Mesendoderm (in vitro differentiated cells): ENCODE results near the gene RBP3. TPM values are rescaled to one million over a fixed set of nuclear protein-coding genes. Genes with fewer than 3 reads are reported as not detected.
A peak's percentile ranks its signal among the peaks of the same experiment; 100 is the strongest.

Source experiments
- DNase-seq: peaks from one replicate; pipeline ENCODE4 v3.0.0; 2013
- H2AK5ac ChIP-seq: 2 replicates; pipeline ENCODE4 v1.6.1; 2013; ENCODE audit warnings: low read length, inconsistent platforms
- H2BK120ac ChIP-seq: 2 replicates; pipeline ENCODE4 v1.6.1; 2013; ENCODE audit warnings: low read depth, mild to moderate bottlenecking, low read length, moderate library complexity, mixed read lengths
- H2BK15ac ChIP-seq: replicated peaks from 2 replicates; pipeline ENCODE4 v1.6.1; 2013; ENCODE audit warnings: low read depth, mild to moderate bottlenecking, moderate library complexity
- H2BK5ac ChIP-seq: 2 replicates; pipeline ENCODE4 v1.6.1; 2013; ENCODE audit warnings: low read length, inconsistent platforms
- H3K18ac ChIP-seq: 2 replicates; pipeline ENCODE4 v1.6.1; 2013; ENCODE audit warnings: mild to moderate bottlenecking, low read length, mixed read lengths
- H3K23ac ChIP-seq: one replicate; pipeline ENCODE4 v1.6.1; 2013; ENCODE audit warnings: low read length
- H3K27ac ChIP-seq: 2 replicates; pipeline ENCODE4 v1.5.1; 2013; ENCODE audit warnings: low read depth, mild to moderate bottlenecking, inconsistent platforms, low read length, moderate library complexity
- H3K27me3 ChIP-seq: 2 replicates; pipeline ENCODE4 v1.6.1; 2013; ENCODE audit warnings: low read length, control low read depth, mild to moderate bottlenecking, inconsistent platforms; ENCODE audit not compliant: insufficient read depth, poor library complexity
- H3K36me3 ChIP-seq: 2 replicates; pipeline ENCODE4 v1.6.1; 2013; ENCODE audit warnings: low read length, inconsistent platforms; ENCODE audit not compliant: control insufficient read depth, insufficient read depth
- H3K4ac ChIP-seq: one replicate; pipeline ENCODE4 v1.6.1; 2013; ENCODE audit warnings: low read depth, mild to moderate bottlenecking, low read length, moderate library complexity
- H3K4me1 ChIP-seq: 2 replicates; pipeline ENCODE4 v1.6.1; 2013; ENCODE audit warnings: low read depth, low read length, inconsistent platforms; ENCODE audit not compliant: control insufficient read depth
- H3K4me2 ChIP-seq: 2 replicates; pipeline ENCODE4 v1.6.1; 2013; ENCODE audit warnings: low read length
- H3K4me3 ChIP-seq: 2 replicates; pipeline ENCODE4 v1.5.1; 2013; ENCODE audit warnings: mild to moderate bottlenecking, low read length
- H3K56ac ChIP-seq: one replicate; pipeline ENCODE4 v1.6.1; 2013; ENCODE audit warnings: low read length
- H3K79me1 ChIP-seq: 2 replicates; pipeline ENCODE4 v1.6.1; 2013; ENCODE audit warnings: low read length, inconsistent platforms
- H3K79me2 ChIP-seq: 2 replicates; pipeline ENCODE4 v1.6.1; 2013; ENCODE audit warnings: mild to moderate bottlenecking, low read length; ENCODE audit not compliant: control insufficient read depth, insufficient read depth
- H3K9ac ChIP-seq: 2 replicates; pipeline ENCODE4 v1.6.1; 2013; ENCODE audit warnings: low read length, inconsistent platforms
- H4K5ac ChIP-seq: one replicate; pipeline ENCODE4 v1.6.1; 2013; ENCODE audit warnings: low read length
- H4K8ac ChIP-seq: one replicate; pipeline ENCODE4 v1.6.1; 2013; ENCODE audit warnings: low read depth, mild to moderate bottlenecking, control low read depth, low read length, moderate library complexity
- WGBS: extraction: QIAGEN DNeasy Blood & Tissue Kit; methylation state at CpG from one replicate; pipeline ENCODE4 v1.1.7; 2013; ENCODE audit warnings: low lambda C conversion rate, missing lambda C conversion rate; ENCODE audit not compliant: insufficient coverage; ENCODE audit errors: extremely low coverage; 5-methylcytosine and 5-hydroxymethylcytosine counted together
- polyA plus RNA-seq, 2 experiments: library from polyadenylated mRNA; stranded (reverse); fragments of 200-250 nt; gene quantifications; one replicate each; pipeline ENCODE4 v1.2.3, GENCODE V29; 2013

The RBP3 gene
- polyA plus RNA-seq (2013, experiment 1 of 2): not detected
- polyA plus RNA-seq (2013, experiment 2 of 2): not detected

DNA sequence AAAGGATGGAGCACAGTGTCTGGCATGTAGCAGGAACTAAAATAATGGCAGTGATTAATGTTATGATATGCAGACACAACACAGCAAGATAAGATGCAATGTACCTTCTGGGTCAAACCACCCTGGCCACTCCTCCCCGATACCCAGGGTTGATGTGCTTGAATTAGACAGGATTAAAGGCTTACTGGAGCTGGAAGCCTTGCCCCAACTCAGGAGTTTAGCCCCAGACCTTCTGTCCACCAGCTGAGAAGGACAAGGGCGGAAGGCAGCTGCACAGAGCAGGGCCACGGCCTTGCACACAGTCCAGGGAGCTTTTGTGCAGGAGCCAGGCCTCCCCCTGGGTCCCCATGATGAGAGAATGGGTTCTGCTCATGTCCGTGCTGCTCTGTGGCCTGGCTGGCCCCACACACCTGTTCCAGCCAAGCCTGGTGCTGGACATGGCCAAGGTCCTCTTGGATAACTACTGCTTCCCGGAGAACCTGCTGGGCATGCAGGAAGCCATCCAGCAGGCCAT lies at the start of gene RBP3:
Gene RBP3, plus strand, starts transcription at position 226 of the 514 bp plus-strand sequence. Its CDS starts 122 bp downstream, at position 348.
- H3K23ac ChIP-seq: no peak within 1 kb of the TSS
- no peak for DNase-seq
- no peaks in the 10 kb centered on the region for H3K4me1 ChIP-seq
- no peak within 1 kb of the TSS for H4K5ac ChIP-seq
- H2BK120ac ChIP-seq: no peak within 1 kb of the TSS
- no peak within 1 kb of the TSS for H3K4me3 ChIP-seq
- H4K8ac ChIP-seq: no peak within 1 kb of the TSS
- WGBS: no CpG with 5 or more reads among the region's 5 CpGs
- H3K56ac ChIP-seq: no peak within 1 kb of the TSS
- H3K79me1 ChIP-seq: no peaks in the 10 kb centered on the region
- no peak within 1 kb of the TSS for H2BK15ac ChIP-seq
- no peak within 1 kb of the TSS for H2AK5ac ChIP-seq
- no peaks in the 10 kb centered on the region for H3K36me3 ChIP-seq
- H3K4ac ChIP-seq: no peak within 1 kb of the TSS
- H3K9ac ChIP-seq: no peak within 1 kb of the TSS
- H3K27me3 ChIP-seq: no peaks in the 10 kb centered on the region
- H3K79me2 ChIP-seq: no peaks in the 10 kb centered on the region
- no peak within 1 kb of the TSS for H3K18ac ChIP-seq
- no peak within 1 kb of the TSS for H2BK5ac ChIP-seq
- no peak within 1 kb of the TSS for H3K4me2 ChIP-seq
- no peak within 1 kb of the TSS for H3K27ac ChIP-seq

DNA sequence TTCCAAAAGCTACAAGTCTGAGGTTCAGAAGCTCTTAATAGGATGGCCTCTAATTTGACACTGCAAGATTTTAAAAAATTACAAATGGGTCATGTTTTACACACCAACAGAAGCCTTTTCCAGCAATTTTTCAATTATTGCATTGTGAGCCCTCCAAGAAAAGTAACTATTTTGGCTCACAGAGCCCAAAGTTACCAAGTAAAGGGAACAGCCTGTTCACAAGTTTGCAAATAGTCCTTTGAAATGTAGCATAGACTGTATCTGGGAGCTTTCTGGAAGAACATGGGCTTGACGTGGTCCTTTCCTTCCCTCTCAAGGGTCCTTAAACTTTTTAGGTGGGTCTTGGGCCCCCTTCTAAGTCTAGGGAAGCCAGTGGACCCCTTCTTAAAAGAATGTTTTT lies 49.4 kb upstream of the RBP3 start:
- no peak overlapping the region for H3K4me2 ChIP-seq
- peaks cover 12% of the 10 kb centered on the region for H3K27me3 ChIP-seq
- no peaks in the 10 kb centered on the region for H3K79me1 ChIP-seq

DNA sequence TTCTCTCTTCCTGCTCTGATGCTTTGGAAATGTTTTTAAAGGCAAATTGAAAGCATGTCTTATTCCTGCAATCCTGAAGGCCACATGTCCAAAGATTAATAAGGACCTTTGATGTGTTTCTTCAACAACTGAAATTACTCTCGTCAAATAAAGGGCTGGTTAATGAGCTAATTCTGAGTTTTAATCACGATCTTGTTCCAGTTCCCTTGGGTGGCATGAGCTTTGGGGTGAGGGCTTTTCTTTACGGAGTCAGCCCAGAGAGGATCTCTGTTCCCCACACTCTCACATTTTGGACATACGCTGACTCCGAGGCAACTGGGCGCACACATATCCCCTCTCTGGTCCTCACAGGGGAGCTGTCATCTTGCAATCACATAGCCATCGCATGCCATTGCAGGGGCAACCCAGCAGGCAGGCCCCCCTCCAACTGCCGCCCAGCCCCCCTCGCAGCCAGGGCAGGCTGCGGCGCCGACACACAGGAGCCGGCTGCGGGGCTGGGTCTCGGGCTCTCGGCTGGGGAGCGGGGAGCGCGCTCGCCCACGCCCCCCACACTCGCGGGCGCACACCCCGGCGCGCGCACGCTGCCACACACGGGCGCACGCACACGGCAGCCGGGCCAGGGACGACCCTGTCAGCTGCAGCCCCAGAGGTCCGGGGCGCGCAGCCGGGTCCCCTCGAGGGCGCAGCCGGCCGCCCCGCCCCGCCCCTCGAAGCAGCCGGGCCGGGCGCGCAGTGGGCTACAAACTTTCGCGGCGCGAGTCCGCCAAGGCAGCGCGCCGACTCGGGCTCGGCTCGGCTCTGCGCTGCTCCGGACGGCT lies 48.3 kb upstream of the RBP3 start, which contains the start of gene GDF10:
Gene GDF10, plus strand, starts transcription at position 587 of the 818 bp plus-strand sequence. CDS start 455 bp downstream, outside the sequence.
- no peak within 1 kb of the TSS for H2BK5ac ChIP-seq
- H3K4ac ChIP-seq: no peak within 1 kb of the TSS
- H3K56ac ChIP-seq: peak within 1 kb of the TSS; percentile 51
- H2BK120ac ChIP-seq: no peak within 1 kb of the TSS
- H3K36me3 ChIP-seq: no peaks in the 10 kb centered on the region
- H3K4me2 ChIP-seq: peak within 1 kb of the TSS; percentile 60
- no peak within 1 kb of the TSS for H2AK5ac ChIP-seq
- peak within 1 kb of the TSS; percentile 26 for H3K9ac ChIP-seq
- WGBS: no CpG with 5 or more reads among the region's 64 CpGs
- DNase-seq: no peak
- peaks cover 12% of the 10 kb centered on the region for H3K27me3 ChIP-seq
- H3K18ac ChIP-seq: no peak within 1 kb of the TSS
- H3K79me2 ChIP-seq: no peaks in the 10 kb centered on the region
- H3K4me3 ChIP-seq: peak within 1 kb of the TSS; percentile 10
- no peak within 1 kb of the TSS for H3K23ac ChIP-seq
- H2BK15ac ChIP-seq: no peak within 1 kb of the TSS
- H4K8ac ChIP-seq: no peak within 1 kb of the TSS
- H3K27ac ChIP-seq: no peak within 1 kb of the TSS
- H3K79me1 ChIP-seq: no peaks in the 10 kb centered on the region
- H3K4me1 ChIP-seq: no peaks in the 10 kb centered on the region
- no peak within 1 kb of the TSS for H4K5ac ChIP-seq

More for the DNA sequence above, 49.4 kb upstream of the RBP3 start:
- DNase-seq: no peak
- Histone ChIP-seq H4K5ac (no peak overlapping the region), H3K79me2 (no peaks in the 10 kb centered on the region), H3K4ac (no peak overlapping the region), H3K23ac (no peak overlapping the region), H3K9ac (no peak overlapping the region), H2BK120ac (no peak overlapping the region), H4K8ac (no peak overlapping the region), H3K27ac (no peak overlapping the region), H3K56ac (no peak overlapping the region), H3K36me3 (no peaks in the 10 kb centered on the region), H2BK15ac (no peak overlapping the region), H2BK5ac (no peak overlapping the region), H3K4me3 (no peak overlapping the region), H2AK5ac (no peak overlapping the region), H3K4me1 (no peaks in the 10 kb centered on the region), H3K18ac (no peak overlapping the region)
- WGBS: no CpG with 5 or more reads among the region's 1 CpG

DNA sequence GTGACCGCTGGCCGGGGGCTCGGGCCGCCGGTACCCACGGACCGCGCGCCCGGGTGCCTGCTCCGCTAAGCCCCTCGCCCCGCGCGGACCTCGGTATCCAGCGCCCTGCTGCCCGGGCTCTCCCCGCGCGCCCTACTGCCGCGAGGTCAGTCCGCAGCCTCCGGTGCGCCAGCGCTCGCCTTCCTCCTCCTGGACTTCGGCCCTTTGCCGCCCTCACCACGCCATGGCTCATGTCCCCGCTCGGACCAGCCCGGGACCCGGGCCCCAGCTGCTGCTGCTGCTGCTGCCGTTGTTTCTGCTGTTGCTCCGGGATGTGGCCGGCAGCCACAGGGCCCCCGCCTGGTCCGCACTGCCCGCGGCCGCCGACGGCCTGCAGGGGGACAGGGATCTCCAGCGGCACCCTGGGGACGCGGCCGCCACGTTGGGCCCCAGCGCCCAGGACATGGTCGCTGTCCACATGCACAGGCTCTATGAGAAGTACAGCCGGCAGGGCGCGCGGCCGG lies 47.7 kb upstream of the RBP3 start:
- H3K4me1 ChIP-seq: no peaks in the 10 kb centered on the region
- no CpG with 5 or more reads among the region's 57 CpGs for WGBS
- no peak overlapping the region for H3K18ac ChIP-seq
- H3K23ac ChIP-seq: no peak overlapping the region
- H3K27ac ChIP-seq: no peak overlapping the region
- H2AK5ac ChIP-seq: no peak overlapping the region
- H4K5ac ChIP-seq: no peak overlapping the region
- H3K36me3 ChIP-seq: no peaks in the 10 kb centered on the region
- H3K4me2 ChIP-seq: peak overlapping the region; percentile 60
- H3K56ac ChIP-seq: peak overlapping the region; percentile 51
- no peaks in the 10 kb centered on the region for H3K79me2 ChIP-seq
- peaks cover 12% of the 10 kb centered on the region for H3K27me3 ChIP-seq
- H2BK5ac ChIP-seq: no peak overlapping the region
- no peak overlapping the region for H2BK120ac ChIP-seq
- no peaks in the 10 kb centered on the region for H3K79me1 ChIP-seq
- peak overlapping the region; percentile 10 for H3K4me3 ChIP-seq
- peak; percentile 16 for DNase-seq
- H4K8ac ChIP-seq: no peak overlapping the region
- H3K9ac ChIP-seq: peak overlapping the region; percentile 26
- H3K4ac ChIP-seq: no peak overlapping the region
- no peak overlapping the region for H2BK15ac ChIP-seq

DNA sequence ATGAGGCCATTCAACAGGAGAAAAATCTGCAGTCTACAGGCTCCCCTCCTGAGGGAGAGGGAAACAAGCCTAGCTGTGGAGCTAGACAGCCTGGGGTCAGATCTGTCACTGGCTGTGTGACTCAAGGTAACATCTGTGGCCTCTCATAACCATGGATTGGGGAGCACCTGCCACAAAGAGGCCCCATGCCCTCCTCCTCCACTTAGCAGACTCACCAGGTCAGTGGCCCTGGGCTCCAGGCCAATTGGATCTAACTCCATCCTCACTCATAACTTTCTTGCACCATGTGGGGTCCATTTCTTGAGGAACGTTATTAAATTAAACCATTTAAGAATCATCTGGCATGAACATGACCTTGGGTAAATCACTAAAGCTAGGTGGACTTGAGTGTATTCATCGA lies 46.3 kb upstream of the RBP3 start:
- Histone ChIP-seq H3K27ac (no peak overlapping the region), H2BK5ac (no peak overlapping the region), H4K8ac (no peak overlapping the region), H3K4ac (no peak overlapping the region), H3K27me3 (peaks cover 12% of the 10 kb centered on the region), H3K79me2 (no peaks in the 10 kb centered on the region), H3K36me3 (no peaks in the 10 kb centered on the region), H3K18ac (no peak overlapping the region), H3K79me1 (no peaks in the 10 kb centered on the region), H3K9ac (no peak overlapping the region), H3K4me2 (no peak overlapping the region), H4K5ac (no peak overlapping the region), H2BK15ac (no peak overlapping the region), H3K56ac (no peak overlapping the region), H3K4me1 (no peaks in the 10 kb centered on the region), H3K23ac (no peak overlapping the region), H2BK120ac (no peak overlapping the region), H2AK5ac (no peak overlapping the region), H3K4me3 (no peak overlapping the region)
- WGBS: no CpG with 5 or more reads among the region's 2 CpGs
- DNase-seq: no peak
